Chondrocyte (in vitro differentiated cells): ENCODE results near the gene ALKAL2. TPM values are rescaled to one million over a fixed set of nuclear protein-coding genes. Genes with fewer than 3 reads are reported as not detected.
A peak's percentile ranks its signal among the peaks of the same experiment; 100 is the strongest.

Experiments
- DNase-seq: peaks from one replicate; pipeline ENCODE4 v3.0.0; 2021; ENCODE audit warnings: mixed read lengths, low spot score
- H3K27ac Mint-ChIP-seq: one replicate; pipeline ENCODE4 v1.8.0; 2021; ENCODE audit warnings: mild to moderate bottlenecking, moderate library complexity, mixed read lengths; ENCODE audit not compliant: unreplicated experiment
- H3K27me3 Mint-ChIP-seq: 2 replicates; pipeline ENCODE4 v1.8.0; 2021; ENCODE audit warnings: low read depth, mixed read lengths
- H3K36me3 Mint-ChIP-seq: 2 replicates; pipeline ENCODE4 v1.8.0; 2021; ENCODE audit warnings: low read depth, mixed read lengths
- H3K4me1 Mint-ChIP-seq: 2 replicates; pipeline ENCODE4 v1.8.0; 2021; ENCODE audit warnings: low read depth, mild to moderate bottlenecking, mixed read lengths
- H3K4me3 Mint-ChIP-seq: one replicate; pipeline ENCODE4 v1.8.0; 2021; ENCODE audit warnings: mild to moderate bottlenecking, moderate library complexity, mixed read lengths; ENCODE audit not compliant: unreplicated experiment
- H3K9me3 Mint-ChIP-seq: 2 replicates; pipeline ENCODE4 v1.8.0; 2021; ENCODE audit warnings: low read depth, mixed read lengths
- CTCF ChIP-seq: fragments of 200-600 bp; sonication (generic); IDR thresholded peaks from 2 replicates; pipeline ENCODE4 v1.5.0; 2021; ENCODE audit warnings: antibody characterized with exemption, mild to moderate bottlenecking, moderate library complexity
- total RNA-seq: library from RNA; stranded (reverse); gene quantifications from 3 replicates; pipeline ENCODE4 v1.2.1, GENCODE V29; 2021

ALKAL2 gene
- total RNA-seq, 1 donor from 2014 or later, result 164 TPM

GRCh38 chr2:309954-310510, 22.1 kb upstream of the ALKAL2 start:
- Mint-ChIP-seq H3K27ac (no peak overlapping the region), H3K36me3 (no peaks in the 10 kb centered on the region), H3K27me3 (no peaks in the 10 kb centered on the region), H3K9me3 (no peaks in the 10 kb centered on the region), H3K4me1 (peaks cover 5% of the 10 kb centered on the region), H3K4me3 (no peak overlapping the region)
- TF ChIP-seq CTCF, result no peak
- DNase-seq, result no peak

- Mint-ChIP-seq H3K27me3 (no peaks in the 10 kb centered on the region), H3K27ac (peak overlapping the region; percentile 1)
- no peak for TF ChIP-seq CTCF
Measured at GRCh38 chr2:309148-309953, 21.5 kb upstream of the ALKAL2 start.

GRCh38 chr2:305366-305765, 17.5 kb upstream of the ALKAL2 start:
- Mint-ChIP-seq H3K36me3 (peaks cover 2% of the 10 kb centered on the region), H3K4me3 (no peak overlapping the region), H3K27me3 (no peaks in the 10 kb centered on the region), H3K27ac (no peak overlapping the region), H3K9me3 (peaks cover 22% of the 10 kb centered on the region), H3K4me1 (peaks cover 5% of the 10 kb centered on the region)
- no peak for DNase-seq
- no peak for TF ChIP-seq CTCF

More at GRCh38 chr2:309148-309953, 21.5 kb upstream of the ALKAL2 start:
- Mint-ChIP-seq H3K9me3 (no peaks in the 10 kb centered on the region), H3K36me3 (no peaks in the 10 kb centered on the region), H3K4me3 (no peak overlapping the region), H3K4me1 (peaks cover 5% of the 10 kb centered on the region)
- no peak for DNase-seq

GRCh38 chr2:296354-296753, 8.5 kb upstream of the ALKAL2 start:
- no peak for DNase-seq
- H3K4me1 Mint-ChIP-seq, result no peaks in the 10 kb centered on the region
- peaks cover 15% of the 10 kb centered on the region for H3K27me3 Mint-ChIP-seq
- peaks cover 6% of the 10 kb centered on the region for H3K9me3 Mint-ChIP-seq
- H3K4me3 Mint-ChIP-seq, result no peak overlapping the region
- H3K27ac Mint-ChIP-seq, result no peak overlapping the region
- H3K36me3 Mint-ChIP-seq, result peaks cover 7% of the 10 kb centered on the region
- TF ChIP-seq CTCF, result no peak

GRCh38 chr2:295090-295489, 7.2 kb upstream of the ALKAL2 start:
- Mint-ChIP-seq H3K36me3 (peaks cover 7% of the 10 kb centered on the region), H3K27ac (no peak overlapping the region), H3K4me1 (peaks cover 2% of the 10 kb centered on the region), H3K9me3 (no peaks in the 10 kb centered on the region), H3K4me3 (no peak overlapping the region), H3K27me3 (peaks cover 15% of the 10 kb centered on the region)
- TF ChIP-seq CTCF, result no peak
- DNase-seq, result no peak
